Activated CD8-positive, alpha-beta memory T cell treated with anti-CD3 and anti-CD28 coated beads, Interleukin-2, amount 50 U/mL, for 1 hour (primary cell): ENCODE measurements around the gene TRERF1.

Source experiments
- DNase-seq: peaks from one replicate; pipeline ENCODE4 v3.0.0-alpha.2; 2020; ENCODE audit errors: extremely low read depth

Gene TRERF1

DNA sequence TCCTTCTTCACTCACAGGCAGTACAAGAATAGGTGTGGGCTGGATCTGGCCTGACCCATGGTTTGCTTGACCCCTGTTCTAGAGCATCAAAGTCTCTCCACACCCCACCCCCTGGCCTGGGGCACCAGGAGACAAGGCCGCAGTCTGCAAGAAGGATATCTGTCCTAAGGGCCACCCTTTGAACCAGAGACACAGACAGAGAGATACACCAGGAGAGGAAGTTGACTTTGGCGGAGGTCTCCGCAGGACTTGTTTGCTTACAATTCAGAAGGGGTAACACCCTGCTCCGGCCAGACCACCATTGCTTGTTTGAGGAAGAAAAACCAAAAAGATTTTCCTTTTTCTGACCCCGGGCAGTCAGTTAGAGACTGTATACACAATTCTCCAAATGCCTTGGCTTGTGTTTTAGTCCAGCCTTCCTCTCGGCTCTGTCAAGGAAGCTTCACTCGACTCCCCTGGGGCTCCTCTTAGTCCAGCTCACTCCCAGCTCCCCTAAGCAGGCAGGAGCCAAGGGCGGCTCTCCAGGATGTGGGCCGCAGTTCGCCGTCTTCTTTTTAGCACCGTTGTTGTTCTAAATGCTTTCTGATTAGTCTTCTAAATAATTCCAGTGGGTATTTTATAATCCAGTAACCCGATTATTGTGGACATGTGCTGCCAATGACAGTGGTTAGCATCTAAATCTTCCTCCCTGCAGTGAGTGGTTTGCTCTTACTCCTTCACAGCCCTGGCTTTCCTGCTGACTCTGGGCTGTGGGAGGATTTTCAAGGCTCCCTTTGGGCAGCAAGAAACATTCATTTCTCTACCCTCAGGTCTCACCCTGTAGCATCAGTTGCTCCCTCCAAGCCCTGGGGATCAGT is 175.5 kb downstream of the TRERF1 start:
- no peak for DNase-seq

DNA sequence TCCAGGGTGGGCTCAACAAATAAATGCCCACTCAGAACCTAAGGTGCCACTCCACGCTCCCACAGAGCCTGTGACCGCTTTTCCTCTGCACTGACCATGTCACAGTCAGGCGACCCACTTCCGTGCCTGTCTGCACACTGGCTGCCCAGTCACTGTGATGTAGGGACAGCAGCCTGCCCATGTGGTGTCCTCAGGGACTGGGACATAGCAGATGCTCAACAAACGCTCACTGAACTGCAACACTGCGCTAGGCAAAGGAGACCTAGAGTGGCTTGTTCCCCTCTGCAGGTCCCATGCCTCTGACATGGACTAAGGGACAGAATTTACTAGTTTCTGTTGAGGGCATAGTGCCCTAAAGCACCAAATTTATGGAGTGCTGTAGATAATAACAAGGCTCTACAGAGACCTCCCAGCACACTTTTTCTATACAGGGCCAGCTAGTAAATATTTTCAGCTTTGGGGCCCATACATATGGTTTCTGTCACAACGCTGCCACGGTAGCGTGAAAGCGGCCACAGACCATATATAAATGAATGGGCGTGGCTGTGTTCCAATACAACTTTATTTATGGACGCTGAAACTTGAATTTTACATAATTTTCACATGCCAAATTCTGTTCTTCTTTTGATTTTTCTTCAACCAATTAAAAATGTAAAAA is 176.2 kb downstream of the TRERF1 start:
- no peak for DNase-seq

DNA sequence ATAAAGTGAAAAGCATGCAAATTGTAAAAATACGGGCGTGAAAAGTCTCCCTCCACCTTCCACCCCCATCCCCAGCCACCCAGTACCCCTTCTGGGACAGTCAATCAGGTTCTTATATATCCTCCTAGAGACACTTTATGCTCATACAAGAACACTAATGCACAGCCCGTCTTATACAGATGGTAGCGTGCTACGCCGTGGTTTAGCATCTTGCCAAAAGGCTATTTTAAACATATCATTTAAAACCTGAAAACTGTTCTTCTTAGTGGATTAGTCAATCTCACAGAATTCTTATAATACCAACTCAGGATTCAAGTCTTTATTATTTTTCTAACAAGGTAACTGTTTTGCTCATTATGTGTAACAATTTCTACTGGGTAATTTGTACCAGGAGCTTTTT is 176.8 kb downstream of the TRERF1 start:
- DNase-seq = no peak

DNA sequence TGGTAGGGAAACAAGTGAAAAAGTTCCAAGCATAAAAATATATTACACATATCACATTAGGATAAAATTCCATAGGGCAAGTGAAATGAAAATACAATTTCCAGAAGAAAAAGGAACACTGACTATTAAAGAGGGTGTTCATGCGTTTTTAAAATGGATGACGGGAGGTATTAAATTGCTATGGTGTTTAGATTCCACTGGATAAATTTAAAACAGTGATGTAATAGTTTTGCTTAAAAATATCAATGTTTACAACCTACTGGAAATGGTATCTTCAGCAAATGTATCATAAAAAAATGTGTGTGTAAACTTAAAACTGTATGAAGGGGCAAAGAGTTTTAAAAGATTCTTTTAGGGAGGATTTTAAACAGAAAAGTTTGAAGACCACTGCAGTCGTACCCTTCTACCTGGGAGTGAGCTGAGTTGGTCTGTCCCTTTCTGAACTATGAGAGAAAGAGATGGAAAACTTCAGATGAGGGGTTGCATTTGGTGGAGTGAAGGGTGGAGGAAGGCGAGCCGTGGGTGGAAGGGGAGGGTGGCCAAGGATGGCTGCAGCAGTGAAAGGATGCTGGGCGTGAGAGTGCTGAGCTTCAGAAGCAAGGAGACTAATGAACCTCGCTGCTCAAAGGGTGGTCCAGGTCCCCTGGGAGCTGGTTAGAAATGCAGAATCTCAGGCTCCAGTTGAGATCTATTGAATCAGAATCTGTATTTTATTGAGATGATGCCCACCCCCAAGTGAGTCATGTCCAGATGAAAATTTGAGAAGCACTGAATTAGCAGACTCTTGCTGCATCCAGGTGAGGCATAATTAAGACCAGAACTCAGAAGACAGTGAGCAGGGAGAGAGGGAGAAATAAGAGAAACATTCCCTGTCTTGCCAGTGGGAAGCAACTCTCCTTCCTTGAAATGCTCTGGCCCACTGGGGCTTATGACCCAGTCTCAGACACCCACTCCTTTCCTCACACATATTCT is 179.6 kb downstream of the TRERF1 start:
- DNase-seq = no peak

DNA sequence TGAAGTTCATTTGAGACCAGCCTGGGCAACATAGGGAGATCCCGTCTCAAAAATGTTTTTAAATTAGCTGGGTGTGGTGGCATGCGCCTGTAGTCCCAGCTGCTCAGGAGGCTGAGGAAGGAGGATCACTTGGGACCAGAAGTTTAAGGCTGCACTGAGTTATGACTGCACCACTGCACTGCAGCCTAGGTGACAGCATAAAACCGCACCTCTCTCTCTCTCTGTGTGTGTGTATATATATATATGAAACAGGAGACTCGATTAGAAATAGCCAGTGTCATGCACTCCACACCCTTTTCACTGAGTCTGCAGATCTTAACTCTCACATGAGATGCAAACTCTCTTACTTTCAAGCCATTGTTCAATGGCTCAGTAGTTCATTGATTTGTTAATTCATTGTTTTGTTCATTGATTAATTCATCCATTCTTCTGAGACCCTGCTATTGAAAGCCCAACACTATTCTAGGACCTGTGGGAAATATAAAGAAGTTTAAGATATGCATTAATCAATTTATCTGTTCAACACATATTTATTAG is 181.7 kb downstream of the TRERF1 start:
- no peak for DNase-seq

DNA sequence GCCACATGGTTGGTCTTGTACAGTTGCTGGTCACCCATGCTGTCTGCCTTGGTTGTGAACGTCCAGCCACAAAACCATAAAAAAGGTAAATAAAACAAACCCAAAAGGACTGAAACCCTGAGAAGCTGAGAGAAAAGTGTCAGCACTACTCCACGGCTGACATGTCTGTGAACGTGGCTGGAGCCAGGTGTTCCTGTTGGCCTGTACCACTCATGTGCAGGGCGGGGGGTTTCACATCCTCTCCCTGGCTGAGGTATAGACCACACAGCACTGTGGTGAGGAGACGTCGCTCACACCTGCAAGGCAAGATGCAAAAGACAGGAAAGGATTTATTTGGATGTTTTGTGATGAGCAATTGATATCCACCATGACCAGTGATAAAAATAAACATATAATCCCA is 182.2 kb downstream of the TRERF1 start:
- no peak for DNase-seq

DNA sequence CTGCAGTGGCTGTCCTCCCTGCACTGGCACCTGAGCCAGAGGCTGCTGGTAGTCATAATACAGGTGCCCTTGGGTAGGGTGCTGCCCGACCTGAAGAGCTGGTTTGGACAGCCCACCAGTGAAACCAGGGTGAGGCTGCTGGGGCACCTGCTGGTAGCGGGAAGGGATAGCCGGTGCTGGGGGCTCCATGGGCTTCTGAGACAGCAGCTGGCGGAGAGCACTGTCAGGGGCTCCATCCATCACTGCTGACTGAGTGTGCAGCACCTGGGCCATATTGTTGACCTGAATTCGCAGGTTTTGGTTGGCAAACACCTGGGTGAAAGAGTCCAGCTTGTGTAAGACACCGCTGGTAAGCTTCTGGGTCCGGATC is 182.9 kb downstream of the TRERF1 start:
- DNase-seq = no peak

DNA sequence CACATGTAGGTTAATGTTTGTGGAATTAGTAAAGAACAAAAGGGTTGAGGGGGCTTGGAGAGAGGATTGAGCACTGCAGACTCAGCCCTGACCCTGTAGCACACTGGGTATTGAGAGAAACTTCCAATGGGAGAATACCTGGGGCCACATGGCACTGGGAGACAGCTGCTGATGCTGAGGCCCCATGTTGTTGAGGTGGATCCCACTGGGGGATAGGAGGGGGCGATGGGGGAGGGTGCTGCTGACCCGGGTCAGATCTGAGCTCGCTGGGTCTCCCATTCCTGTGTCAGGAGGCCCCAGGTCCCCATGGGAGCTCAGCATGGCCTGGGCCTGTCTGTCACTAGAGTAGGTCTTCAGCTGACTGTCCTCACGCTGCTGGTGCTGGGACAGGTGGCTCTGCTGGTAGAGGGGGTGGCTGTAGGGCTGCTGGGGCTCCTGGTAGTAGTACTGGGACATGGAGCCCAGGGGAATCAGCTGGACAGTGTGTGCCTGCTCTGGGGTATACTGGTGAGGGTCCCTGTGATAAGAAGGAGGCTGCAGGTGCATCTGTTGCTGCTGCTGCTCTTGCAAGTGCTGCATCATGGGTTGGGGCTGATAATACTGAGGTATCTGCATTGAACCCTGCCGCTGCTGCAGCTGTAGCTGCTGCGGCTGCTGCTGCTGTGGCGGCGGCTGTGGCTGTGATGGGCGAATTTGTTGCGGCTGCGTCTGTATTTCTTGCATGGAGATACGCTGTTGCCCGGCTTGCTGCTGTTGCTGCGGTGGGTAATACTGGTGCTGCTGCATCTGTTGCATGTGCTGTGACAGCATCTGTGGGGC is 183.5 kb downstream of the TRERF1 start:
- no peak for DNase-seq

DNA sequence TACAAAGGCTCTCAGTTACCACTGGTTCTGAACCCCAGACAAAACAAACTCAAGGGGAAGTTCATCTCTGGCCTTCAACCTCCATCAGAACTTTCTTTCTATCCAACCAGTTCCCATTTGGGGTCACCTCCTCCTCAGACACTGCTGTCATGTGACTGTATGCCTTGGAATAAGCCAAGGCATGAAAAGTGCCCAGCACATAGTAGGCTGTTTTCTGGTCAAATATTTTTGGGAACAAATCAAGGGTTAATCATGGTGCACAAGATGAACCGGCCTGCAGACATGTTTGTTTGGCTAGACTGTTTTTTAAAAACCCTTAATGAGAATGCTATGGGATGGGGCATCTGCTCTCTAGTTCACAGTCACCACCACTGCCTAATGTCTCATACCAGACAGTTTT is 185.2 kb downstream of the TRERF1 start:
- DNase-seq = no peak

DNA sequence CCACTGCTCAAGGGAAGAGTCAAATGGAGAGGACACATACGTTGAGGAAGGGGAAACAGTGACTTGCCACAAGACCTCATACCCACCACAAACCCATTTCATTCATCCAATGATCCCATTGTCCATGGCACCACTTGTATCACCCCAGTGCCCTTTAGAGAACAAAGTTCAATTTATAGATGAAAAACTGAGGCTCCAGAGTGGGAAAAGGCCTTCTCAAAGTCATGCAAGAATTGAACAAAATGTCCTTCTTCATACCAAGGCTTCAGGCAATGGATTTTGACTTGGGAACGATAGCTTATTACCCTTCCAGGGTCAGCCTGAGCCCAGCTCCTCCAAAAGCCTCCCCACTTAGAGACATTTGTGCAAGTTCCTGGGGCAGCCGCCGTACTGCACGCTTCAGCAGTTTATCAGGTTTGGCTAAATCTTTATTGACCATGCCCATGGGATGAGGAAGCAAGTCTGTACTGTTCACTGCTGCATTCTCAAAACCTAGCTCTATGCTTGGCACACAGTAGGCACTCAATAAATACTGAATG is 186.8 kb downstream of the TRERF1 start:
- no peak for DNase-seq

DNA sequence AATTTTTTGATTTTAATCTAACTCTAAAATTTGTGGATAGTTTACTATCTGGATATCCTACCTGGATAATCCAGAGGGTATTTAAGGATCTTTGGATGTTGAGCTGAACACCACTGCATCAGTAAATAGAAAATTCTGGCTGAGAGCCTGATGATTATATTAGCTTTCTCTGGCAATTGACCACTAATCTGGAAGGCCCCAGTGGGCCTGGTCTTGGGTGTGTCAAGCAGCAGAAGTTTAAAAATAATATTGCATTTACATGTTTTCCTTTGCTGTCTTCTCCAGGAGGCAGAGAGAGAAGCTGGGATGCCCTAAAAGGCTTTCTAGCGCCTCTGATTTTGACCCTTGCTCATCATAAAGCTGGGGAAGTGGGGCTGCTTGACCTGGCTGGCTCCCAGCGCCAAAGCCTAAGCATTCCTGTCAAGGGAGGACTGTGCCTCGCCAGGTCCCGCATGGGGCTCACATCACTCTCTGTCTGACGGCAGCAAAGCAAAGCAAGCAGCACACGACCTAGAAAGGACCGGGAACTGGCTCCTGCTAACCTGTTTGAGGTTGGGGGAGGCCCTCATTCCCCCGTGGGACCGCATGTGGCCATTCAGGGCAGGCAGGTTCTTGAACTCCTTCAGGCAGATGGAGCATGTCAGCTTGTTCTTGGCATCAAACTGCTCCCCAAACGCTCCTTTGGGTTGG is 187.4 kb downstream of the TRERF1 start:
- no peak for DNase-seq

DNA sequence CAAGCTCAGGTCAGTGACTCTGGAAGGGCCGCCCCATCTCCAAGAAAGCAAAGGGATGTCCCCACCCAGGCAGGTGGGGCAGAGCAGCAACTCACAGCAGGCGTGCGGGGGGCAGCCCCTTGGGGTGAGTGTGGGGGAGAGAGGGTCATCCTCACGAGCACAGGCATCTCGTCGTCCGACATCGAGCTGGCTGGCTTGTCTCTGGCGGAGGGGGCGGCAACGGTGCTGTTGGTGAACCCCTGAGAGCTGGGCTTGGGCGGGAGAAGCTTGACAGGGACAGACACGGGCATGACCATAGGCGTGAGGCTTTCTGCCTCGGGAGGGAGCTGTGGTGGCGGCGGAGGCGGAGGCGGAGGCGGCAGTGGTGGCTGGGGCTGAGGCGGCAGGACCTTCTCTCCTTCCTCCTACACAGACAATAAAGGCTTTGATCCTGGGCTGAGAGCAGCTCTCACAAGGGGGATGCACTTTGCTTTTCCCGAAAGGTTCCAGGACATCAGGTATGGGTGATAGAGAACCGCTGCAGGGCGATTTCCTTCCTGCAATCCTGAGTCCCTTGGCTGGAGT is 188.5 kb downstream of the TRERF1 start:
- DNase-seq = no peak

DNA sequence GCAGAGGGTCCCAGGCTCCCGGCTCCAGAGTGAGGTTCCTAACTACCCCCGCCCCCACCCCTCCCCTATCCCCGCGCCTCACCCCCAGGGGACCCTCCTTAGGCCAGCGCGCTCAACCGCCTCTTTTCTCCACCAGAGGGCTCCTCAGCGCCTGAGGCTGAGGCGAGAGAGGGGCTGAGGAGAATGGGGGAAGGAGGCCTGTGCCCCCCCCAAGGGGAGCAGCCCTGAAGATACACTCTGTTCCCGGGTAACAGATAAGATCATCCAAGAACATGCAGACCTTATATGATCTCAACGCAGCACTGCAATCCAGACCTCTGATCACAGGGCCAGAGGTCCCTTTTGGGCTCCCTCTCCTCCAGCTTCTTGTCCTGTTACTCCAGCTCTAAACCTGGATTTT is 190.8 kb downstream of the TRERF1 start:
- no peak for DNase-seq

DNA sequence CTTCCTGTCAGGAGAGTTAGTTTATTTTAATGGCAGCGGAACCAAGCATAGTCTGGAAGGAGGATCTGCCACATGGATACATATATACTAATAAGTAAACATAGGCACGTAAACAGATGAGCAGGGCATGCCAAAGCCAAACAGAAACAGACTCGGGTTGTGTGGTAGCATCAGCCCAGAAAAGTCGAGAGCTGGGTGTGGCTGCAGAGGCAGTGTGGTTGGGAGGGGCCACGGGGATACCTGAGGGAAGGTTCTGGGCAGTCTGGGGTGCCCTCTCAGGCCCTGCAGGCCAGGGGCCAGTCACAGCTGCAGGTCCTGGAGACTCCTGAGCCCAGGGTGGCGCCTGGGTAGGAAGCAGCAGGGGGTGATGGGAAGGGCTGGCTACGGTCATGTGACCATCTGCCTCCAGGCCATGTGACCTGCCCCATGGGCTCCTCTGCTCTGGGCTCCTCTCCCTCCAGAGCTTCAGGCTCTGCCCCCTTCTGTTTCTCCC is 191.3 kb downstream of the TRERF1 start:
- DNase-seq = no peak

DNA sequence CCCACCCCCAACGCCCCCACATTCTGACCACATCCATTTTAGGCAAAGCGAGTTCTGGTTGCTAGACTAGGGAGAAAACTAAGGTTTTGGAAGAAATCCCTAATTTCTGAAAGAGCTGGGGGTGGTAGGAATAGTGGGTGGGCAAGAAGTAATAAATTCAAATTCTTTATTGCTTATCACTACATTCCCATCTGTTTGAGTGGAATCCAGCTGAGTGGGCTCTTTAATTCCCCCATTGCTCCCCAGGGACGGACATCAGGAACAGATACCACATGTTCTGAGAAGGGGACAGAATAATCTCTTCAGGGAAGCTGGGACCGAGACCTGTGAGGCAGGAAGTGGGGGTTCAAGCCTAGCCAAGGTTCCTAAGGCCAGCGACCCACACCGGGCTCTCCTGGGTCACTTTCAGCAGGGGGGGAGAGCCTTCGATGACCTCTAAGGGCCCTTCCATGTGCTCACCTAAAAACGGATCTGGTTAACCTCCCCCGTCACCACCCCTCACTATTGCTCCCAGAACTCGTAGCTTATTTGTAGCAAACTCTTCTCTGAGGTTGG is 191.8 kb downstream of the TRERF1 start:
- no peak for DNase-seq

DNA sequence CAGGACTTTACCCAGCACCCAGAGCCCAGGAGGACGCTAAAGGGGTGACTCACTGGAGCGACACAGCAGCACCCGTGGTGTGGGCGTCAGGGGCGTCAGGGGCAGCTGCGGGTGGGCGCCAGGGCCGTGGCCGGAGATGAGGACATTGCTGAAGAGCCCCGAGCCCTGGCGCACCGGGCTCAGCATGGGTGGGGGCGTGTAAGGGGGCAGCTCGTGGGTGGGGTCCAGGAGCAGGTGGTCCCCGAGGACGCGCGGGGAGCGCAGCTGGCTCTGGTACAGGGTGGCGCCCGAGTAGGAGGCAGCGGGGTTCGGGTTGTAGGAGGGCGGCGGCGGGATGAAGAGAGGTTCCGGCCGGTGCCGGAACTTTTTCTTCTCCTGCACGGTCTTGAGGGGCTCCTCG is 192.4 kb downstream of the TRERF1 start:
- no peak for DNase-seq

DNA sequence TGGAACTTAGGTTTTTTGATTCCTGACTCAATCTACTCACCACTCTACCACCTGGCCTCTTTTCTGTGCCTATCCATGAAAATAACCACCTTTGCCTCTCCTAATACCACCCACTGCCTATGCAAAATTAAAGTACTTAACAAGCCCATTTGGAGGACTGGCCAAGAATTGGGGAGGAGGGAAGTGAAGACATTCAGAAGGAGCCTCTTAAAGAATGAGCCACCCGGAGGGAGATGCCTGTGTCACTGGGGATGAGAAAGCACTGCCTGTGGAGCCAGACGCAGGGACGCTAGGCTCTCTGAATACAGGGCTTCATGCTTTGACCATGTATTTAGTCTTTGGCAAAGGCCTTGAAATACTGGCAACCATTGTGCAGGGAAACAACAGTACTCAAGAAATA is 194.1 kb downstream of the TRERF1 start:
- DNase-seq = no peak

DNA sequence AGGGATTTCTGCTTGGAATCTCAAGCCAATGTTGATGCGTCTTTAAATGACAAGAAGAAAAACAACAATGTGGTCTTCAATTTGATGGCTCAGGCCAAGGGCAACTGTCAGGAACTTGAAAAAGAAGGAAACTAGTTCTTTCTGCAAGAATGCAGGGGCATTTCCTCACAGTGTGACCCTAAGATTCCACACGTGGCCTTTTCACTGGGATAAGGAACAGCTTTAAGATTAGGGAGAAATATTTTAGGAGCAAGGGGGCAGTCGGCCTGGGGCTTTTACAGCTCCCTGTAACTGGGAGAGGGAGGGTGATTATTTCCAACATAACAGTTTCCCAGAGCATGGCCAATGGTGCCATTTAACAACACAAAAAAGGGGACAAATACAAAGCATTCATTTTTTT is 194.7 kb downstream of the TRERF1 start:
- no peak for DNase-seq

DNA sequence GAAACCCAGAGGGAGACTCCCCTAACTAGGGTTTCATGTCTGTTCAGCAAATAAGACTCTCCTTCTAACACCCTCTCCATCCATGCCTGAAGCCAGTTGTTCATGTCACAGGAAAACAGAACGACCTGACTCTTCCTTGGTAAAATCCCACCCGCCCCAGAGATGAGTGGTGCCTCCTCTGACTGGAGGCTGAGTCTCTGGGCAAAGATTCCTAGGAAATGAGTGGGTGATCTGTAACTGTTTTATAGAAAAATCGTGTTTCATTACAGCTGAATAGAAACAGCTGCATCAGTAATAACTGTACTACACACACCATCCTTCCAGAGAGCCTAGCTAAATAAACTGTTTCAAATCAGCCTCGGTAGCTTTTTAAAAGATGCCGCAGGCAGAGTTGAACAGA is 196.7 kb downstream of the TRERF1 start:
- DNase-seq = no peak

DNA sequence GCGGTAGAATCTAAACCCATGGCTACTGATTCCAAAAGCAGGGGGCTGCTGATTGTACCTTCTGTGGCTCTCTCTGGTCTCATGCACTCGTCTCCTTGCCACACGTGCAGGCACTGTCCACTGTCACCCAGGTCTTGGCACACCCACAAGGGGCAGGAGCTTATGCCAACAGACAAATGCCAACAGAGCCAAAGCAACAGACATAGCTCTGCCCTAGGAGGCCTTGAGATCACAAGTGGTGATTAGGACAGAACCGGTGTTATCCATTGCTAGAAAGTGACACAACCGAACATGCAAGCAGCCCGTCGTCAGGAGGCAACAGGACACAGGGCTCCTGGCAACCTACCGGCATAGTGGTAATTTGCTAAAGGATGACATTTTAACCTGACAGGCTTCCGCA is 197.2 kb downstream of the TRERF1 start:
- no peak for DNase-seq
